AG04450 (cell line): ENCODE results near the gene ALPK1. TPM values are rescaled to one million over a fixed set of nuclear protein-coding genes. Genes with fewer than 3 reads are reported as not detected.
A peak's percentile ranks its signal among the peaks of the same experiment; 100 is the strongest.

Experiments used
- CTCF ChIA-PET: fragments of 300-600, 350-600 bp; formaldehyde crosslinking; extraction: SDS; loops from one replicate; lab custom pipeline; 2022; ENCODE audit warnings: antibody characterized with exemption, inconsistent platforms; lab: Charles Lee
- POLR2A ChIA-PET: fragments of 350-600 bp; formaldehyde crosslinking; extraction: SDS; loops from one replicate; lab custom pipeline; 2021; ENCODE audit warnings: antibody characterized with exemption, inconsistent platforms; lab: Yijun Ruan, JAX
- DNase-seq: peaks from one replicate; pipeline ENCODE4 v3.0.0-alpha.2; 2011; ENCODE audit warnings: low read depth, low spot score
- H3K27ac ChIP-seq: one replicate; pipeline ENCODE4 v1.5.1; 2012; ENCODE audit warnings: low read depth, low read length, control low read depth
- H3K27me3 ChIP-seq: one replicate; pipeline ENCODE4 v1.6.0; 2012; ENCODE audit warnings: low read length; ENCODE audit not compliant: control insufficient read depth, insufficient read depth
- H3K4me3 ChIP-seq: 2 replicates; pipeline ENCODE4 v1.5.1; 2011; ENCODE audit warnings: mild to moderate bottlenecking, low read depth, low read length, control low read depth
- H3K9me3 ChIP-seq: 2 replicates; pipeline ENCODE4 v1.5.1; 2012; ENCODE audit warnings: low read length; ENCODE audit not compliant: control insufficient read depth, insufficient read depth
- polyA plus RNA-seq: library from polyadenylated mRNA; depleted of rRNA; stranded (reverse); fragments of >200 nt; gene quantifications from 2 replicates; pipeline ENCODE4 v1.2.3, GENCODE V29; 2011
- TF ChIP-seq, protein P1 (sequence below): IDR thresholded peaks from 2 replicates; pipeline ENCODE4 v1.5.1; 2011; ENCODE audit warnings: low read depth, low read length, control low read depth, inconsistent platforms

Gene ALPK1
- polyA plus RNA-seq, 1 experiment: 14.0 TPM

DNA sequence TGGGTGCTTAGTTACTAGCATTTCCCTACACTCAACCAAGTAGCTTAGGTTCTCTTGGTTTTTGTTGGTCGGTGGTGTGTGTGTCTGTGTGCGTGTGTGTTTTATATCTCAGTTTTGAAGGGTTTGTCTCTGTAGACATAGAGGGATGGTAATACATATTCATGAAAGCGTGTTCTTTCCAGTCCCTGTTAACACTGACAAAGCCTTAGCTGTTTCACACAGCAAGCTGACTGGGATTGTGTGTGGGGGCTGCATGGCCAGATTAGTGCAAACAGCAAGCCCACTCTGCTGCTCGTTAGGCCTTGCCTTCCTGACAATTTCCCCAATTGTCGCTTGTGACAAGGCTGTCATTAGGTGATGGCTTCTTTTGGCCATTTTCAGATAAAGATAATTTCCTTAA is 43.9 kb downstream of the ALPK1 start:
- TF ChIP-seq, protein P1, sequence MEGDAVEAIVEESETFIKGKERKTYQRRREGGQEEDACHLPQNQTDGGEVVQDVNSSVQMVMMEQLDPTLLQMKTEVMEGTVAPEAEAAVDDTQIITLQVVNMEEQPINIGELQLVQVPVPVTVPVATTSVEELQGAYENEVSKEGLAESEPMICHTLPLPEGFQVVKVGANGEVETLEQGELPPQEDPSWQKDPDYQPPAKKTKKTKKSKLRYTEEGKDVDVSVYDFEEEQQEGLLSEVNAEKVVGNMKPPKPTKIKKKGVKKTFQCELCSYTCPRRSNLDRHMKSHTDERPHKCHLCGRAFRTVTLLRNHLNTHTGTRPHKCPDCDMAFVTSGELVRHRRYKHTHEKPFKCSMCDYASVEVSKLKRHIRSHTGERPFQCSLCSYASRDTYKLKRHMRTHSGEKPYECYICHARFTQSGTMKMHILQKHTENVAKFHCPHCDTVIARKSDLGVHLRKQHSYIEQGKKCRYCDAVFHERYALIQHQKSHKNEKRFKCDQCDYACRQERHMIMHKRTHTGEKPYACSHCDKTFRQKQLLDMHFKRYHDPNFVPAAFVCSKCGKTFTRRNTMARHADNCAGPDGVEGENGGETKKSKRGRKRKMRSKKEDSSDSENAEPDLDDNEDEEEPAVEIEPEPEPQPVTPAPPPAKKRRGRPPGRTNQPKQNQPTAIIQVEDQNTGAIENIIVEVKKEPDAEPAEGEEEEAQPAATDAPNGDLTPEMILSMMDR: no peak
- ChIA-PET POLR2A (no interaction called here), CTCF (interaction anchor here (1.5 kb wide), 1 partner anchor 13 kb away, joined by 8 read pairs; no protein-coding TSS in a partner anchor)
- Histone ChIP-seq H3K27me3 (no peaks in the 10 kb centered on the region), H3K4me3 (no peak overlapping the region), H3K27ac (no peak overlapping the region), H3K9me3 (no peaks in the 10 kb centered on the region)
- DNase-seq: no peak

DNA sequence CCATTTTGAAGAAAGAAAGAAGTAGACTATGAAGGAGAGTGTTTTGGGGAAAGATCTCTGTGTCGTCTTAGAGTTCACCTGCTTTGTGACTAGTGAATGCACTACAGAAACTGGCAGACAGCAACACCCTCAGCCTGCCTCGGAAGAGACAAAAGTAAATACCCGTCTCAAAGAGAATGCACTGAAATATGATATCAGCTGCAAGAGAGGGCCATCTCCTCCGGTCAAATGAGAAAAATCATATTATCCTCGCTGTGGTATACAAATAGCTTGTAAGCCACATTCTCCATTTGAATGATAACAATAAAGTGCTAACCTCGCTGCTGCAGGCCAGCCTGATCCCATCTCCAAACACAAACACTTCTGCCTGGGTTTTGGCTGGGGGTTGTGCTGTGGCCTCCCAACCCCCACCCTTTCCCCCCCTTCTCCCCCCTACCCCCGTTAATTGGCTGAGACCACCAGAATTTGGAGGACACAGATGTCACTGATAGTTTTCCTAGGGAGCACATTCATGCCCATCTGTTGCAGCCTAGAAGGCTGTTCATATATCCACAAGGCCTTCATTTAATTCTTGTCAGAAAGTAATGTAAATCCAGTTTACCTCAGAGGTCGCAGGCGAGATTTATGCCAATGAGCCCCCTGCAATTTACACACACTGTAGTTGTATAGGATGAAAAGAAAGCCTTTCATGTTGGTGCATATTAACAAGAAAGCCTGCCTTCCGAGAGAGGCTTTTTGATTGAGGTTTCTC is 46.3 kb downstream of the ALPK1 start:
- H3K27me3 ChIP-seq: no peaks in the 10 kb centered on the region
- ChIA-PET POLR2A (no interaction called here), CTCF (interaction anchor here (1.4 to 1.8 kb wide), 2 partner anchors 16 to 261 kb away, joined by 4 to 10 read pairs; no protein-coding TSS in a partner anchor)
- TF ChIP-seq, protein P1: no peak
- H3K9me3 ChIP-seq: no peaks in the 10 kb centered on the region
- DNase-seq: no peak
- H3K27ac ChIP-seq: no peak overlapping the region
- no peak overlapping the region for H3K4me3 ChIP-seq

DNA sequence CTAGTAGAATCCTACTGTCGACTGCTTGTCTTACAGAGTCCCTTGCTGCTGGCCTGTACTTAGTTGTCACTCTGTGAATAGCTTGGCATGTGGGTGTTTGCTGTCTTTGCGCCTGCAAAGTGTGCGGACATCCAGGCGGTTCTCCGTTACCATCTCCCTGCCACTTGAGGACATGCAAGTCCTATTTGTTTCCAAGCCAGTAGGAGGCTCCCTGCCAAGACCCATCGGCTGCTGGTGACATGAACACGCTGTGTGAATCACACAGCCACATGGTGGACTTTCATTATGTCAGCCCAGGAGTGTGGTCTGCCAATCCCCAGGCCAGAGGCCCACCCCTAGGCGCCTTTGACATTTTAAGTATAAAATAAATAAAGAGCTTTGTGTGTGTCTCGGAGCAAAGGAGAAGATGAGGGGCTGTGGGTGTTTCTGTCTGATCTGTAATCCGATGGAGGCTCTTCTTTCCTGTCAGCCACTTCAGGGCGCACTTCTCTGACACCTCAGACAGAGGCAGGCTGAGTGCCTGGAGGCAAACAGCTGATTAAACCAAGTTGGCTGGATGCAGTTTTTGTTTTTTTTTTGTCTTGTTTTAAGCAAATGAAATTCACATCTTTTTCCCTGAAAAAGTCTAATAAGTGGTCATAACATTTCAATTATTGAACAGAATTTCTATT is 51.5 kb downstream of the ALPK1 start:
- Histone ChIP-seq H3K9me3 (no peaks in the 10 kb centered on the region), H3K27me3 (no peaks in the 10 kb centered on the region), H3K4me3 (no peak overlapping the region; the same call in 1 of the 2 replicates), H3K27ac (no peak overlapping the region)
- ChIA-PET CTCF (interaction anchor here (0.6 to 2.5 kb wide), 6 partner anchors 12 to 256 kb away, joined by 3 to 9 read pairs (median 4); no protein-coding TSS in a partner anchor), POLR2A (no interaction called here)
- DNase-seq: peak; percentile 30
- TF ChIP-seq, protein P1: peak; percentile 26

DNA sequence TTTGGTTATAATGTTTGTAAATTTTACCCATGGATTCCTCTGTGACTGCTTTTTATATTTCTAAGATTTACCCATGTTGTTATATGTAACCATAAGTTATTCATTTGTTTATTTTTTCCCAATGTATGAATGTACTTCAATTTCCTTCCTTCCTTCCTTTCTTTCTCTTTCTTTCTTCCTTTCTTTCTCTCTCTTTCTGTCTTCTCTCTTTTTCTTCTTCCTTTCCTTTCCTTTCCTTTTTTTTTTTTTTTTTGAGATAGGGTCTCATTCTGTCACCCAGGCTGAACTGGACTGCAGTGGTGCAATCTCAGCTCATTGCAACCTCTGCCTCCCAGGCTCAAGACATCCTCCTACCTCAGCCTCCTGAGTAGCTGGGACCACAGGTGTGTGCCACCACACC is 55.6 kb downstream of the ALPK1 start:
- POLR2A ChIA-PET: no interaction called here
- H3K4me3 ChIP-seq: no peak overlapping the region
- no peaks in the 10 kb centered on the region for H3K27me3 ChIP-seq
- no peak overlapping the region for H3K27ac ChIP-seq
- CTCF ChIA-PET: no interaction called here
- no peak for DNase-seq
- peaks cover 25% of the 10 kb centered on the region for H3K9me3 ChIP-seq
- TF ChIP-seq, protein P1: no peak

DNA sequence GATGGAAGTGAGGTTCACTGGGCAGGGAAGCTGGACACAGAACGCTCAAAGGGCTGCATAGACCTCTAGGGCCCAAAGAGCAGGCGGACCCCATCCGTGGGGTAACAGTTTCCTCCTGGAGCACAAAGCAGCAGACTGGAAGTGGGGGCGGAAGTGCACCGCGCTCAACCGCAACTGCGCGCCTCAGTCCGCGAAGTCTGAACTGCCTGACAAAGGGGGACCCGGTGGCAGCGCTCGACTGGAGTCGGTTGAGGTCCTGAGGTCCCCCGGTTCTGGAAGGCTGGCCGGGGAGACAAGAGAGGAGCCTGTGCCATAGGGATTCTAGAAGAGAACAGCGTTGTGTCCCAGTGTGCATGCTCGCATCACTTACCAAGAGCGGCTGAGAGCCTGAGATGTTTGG is 58.5 kb downstream of the ALPK1 start:
- no peaks in the 10 kb centered on the region for H3K27me3 ChIP-seq
- H3K4me3 ChIP-seq: no peak overlapping the region
- TF ChIP-seq, protein P1: no peak
- CTCF ChIA-PET: no interaction called here
- H3K9me3 ChIP-seq: peaks cover 45% of the 10 kb centered on the region
- POLR2A ChIA-PET: no interaction called here
- H3K27ac ChIP-seq: no peak overlapping the region
- no peak for DNase-seq
